HG03469 (cell line): ENCODE measurements around the gene ADAMTSL3.

Experiments used
- ATAC-seq: cut with Tn5 transposase; IDR thresholded peaks from one replicate; pipeline ENCODE4 v1.9.1; 2021; ENCODE audit warnings: mild to moderate bottlenecking, moderate library complexity, moderate number of reproducible peaks; ENCODE audit not compliant: unreplicated experiment

ADAMTSL3 gene

GRCh38 chr15:83656192-83656591, 2.3 kb downstream of the ADAMTSL3 start:
- ATAC-seq = no peak

GRCh38 chr15:83656943-83657528, 3.1 kb downstream of the ADAMTSL3 start:
- no peak for ATAC-seq

GRCh38 chr15:83657549-83657948, 3.6 kb downstream of the ADAMTSL3 start:
- no peak for ATAC-seq

- no peak for ATAC-seq
These were observed 4.8 kb downstream of the ADAMTSL3 start for GRCh38 chr15:83658430-83659416.

- ATAC-seq = no peak
These were observed 5.5 kb downstream of the ADAMTSL3 start for GRCh38 chr15:83659417-83659812.

DNA sequence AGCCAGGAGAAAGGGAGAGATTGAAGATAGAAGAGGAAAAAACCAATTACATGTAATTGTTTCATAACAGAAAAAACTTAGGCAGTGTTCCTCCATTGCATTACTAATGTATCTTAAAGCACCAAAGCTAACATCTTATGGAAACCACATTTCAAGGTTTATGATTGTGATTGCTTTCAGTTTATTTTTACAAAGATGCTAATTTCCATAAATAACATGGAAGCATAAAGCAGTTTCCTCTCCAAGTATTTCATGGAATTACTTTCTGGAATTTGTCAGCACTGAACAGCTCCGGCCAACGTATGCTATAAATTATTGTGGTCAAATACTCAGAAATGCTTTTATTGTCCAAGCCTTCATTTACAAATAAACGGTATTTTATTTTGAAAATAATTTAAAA, 11.6 kb downstream of the ADAMTSL3 start:
- ATAC-seq = no peak

GRCh38 chr15:83670672-83671229, 16.8 kb downstream of the ADAMTSL3 start:
- ATAC-seq = no peak

- no peak for ATAC-seq
These were observed 17.7 kb downstream of the ADAMTSL3 start for GRCh38 chr15:83671603-83672002.

- ATAC-seq = no peak
These were observed 19.5 kb downstream of the ADAMTSL3 start for GRCh38 chr15:83673385-83673784.

GRCh38 chr15:83682476-83683088, 28.7 kb downstream of the ADAMTSL3 start:
- no peak for ATAC-seq

DNA sequence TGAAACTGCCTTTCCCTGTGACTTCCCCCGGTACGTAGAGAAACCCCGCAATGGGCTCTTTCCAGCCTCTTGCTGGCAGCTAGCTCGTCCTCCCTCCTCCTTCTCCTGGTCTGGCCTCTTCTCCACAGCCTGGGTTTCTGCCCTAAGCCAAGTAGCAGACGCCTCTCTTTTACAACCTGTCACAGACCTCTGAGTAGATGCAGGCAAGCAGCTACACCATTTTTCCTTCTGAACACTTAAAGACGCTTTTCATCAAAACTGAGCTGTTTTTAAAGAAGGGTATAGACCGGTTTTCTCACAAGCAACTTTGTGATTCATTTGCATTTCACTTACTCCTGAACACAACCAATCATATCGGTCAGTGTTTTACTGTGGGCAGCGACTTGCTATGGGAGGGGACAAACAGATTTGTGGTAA, 32.0 kb downstream of the ADAMTSL3 start:
- no peak for ATAC-seq

DNA sequence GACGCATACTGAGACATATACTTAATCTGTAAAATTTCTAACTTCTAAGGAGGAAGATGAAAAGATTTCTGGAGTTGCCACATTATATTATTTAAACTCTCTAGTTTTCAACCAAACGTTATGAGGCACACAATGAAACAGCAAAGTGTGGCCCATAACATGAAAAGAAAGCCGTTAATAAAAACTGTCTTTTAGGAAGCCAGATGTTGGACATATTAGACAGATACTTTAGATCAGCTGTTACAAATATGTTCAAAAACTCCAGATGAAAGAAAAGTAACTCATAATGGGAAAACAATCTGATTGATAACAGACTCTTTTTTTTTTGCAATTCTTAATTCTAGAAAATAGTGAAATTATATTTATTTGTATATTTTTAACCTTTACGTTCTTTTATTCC, 34.3 kb downstream of the ADAMTSL3 start:
- no peak for ATAC-seq

GRCh38 chr15:83690676-83691075, 36.8 kb downstream of the ADAMTSL3 start:
- ATAC-seq = no peak

DNA sequence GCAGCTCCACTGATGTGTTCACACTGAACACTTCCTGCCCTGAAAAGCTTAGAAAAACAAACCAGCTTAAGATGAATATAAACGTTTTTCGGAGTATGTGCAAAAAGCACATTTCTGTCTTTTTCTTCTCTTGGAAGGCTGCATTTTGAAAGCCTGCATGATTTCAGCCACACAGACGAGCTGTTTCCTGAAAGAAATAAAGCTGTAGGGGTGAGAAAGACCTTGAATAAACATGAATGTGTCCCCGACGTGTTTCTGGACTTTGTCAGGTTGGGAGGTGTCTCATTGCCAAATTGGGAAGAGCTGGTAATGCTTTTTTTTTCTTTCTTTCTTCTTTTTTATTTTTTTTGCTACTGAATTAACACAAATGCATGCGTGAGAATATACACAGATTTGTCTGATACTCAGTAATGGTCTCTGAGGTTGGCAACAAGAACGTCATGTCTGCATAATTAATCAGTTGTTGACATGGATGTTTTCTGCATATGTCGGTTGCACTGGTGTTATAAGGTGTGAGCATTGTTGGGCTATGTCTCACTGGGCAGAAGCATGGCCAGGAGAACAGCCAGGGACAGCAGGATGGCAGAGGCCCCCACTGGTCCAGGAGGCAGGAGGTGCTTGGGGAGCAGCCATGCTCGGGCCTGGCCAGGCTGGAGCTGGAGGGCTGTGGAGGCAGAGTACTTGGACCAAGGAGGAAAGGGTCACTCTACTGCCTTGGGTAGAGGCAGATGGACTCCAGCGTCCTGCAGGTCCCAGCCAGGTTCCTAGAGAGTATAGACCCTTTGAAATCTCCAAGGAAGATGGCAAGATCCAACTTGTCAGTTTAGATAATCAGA, 39.0 kb downstream of the ADAMTSL3 start:
- ATAC-seq = no peak

GRCh38 chr15:83694015-83694414, 40.1 kb downstream of the ADAMTSL3 start:
- no peak for ATAC-seq

- ATAC-seq = no peak
These were observed 40.6 kb downstream of the ADAMTSL3 start for GRCh38 chr15:83694536-83694935.

DNA sequence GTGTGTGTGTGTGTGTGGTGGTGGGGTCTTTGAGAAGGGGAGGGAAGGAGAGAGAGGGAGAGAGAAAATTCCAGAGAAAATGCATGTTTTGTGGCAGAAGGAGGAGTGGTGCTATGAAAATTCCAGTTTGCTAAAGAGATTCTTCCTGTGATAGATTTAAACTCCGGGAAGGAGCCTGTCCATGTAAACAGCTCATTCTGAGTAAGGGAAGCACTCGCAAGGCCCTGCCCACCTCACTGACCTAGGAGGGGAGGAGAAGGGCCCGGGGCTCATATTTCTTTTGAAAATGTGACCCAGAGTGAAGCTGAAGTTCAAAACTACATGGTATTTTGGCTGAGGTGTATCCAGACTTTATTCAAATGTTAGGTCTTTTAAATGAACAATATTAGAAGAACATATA, 41.3 kb downstream of the ADAMTSL3 start:
- no peak for ATAC-seq

GRCh38 chr15:83695901-83696425, 42.0 kb downstream of the ADAMTSL3 start:
- ATAC-seq = no peak

GRCh38 chr15:83697716-83698115, 43.8 kb downstream of the ADAMTSL3 start:
- no peak for ATAC-seq

DNA sequence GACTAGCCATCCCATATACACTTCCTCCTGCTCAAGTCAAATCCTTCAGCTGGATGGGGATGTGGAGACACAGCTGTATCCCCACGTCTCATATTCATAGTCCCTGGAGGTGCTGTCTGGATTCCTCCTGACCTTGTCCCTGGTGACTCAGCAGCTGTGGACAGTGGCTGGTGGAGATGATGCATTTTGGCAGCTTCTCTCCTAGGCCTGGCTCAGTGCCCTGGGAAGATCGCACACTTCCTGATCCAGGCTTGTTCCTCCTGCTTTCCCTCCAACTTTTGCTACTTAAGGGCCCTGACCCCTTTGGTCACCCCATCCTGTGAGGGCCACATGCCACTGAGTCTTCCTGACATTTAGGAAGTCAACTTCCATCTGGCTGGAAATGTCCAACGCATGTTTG, 44.4 kb downstream of the ADAMTSL3 start:
- no peak for ATAC-seq
